NCI-H446 treated with DMSO at 0.1 percent for 48 hours (cell line): Measurements from ENCODE around the gene ATG2A.
"Not testable (repeated sequence)": the region's sequence is repeated elsewhere in the genome, so short reads cannot be mapped to it uniquely, and the experiment has no call there.

Experiments used
- DNase-seq: peaks from one replicate; lab custom pipeline; 2025; lab: John Stamatoyannopoulos, UW

The ATG2A gene

GRCh38 chr11:64854534-64855502, 62.2 kb downstream of the ATG2A start:
- DNase-seq = peak; percentile 54

DNA sequence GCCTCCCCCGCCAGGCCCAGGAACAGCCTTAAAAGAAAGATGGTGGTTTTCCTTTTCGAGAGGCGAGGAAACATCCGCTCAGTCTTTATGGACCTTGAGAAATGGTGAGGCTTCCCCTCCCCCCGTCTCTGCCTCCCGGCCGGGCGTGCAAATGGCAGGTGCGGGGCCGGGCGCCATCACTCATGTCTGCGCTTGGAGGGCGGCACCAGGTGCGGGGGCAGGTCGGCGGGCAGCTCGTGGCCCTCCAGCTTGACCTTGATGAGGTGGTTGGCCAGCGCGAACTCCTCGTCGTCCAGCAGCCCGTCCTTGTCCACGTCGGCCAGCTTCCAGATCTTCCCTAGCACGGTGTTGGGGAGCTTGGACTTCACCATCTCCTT, 62.9 kb downstream of the ATG2A start:
- DNase-seq = no peak

- DNase-seq = no peak
Observed at GRCh38 chr11:64853709-64854108, 63.3 kb downstream of the ATG2A start.

- no peak for DNase-seq
Observed at GRCh38 chr11:64852804-64853509, 64.1 kb downstream of the ATG2A start.

GRCh38 chr11:64851831-64852351, 65.1 kb downstream of the ATG2A start:
- no peak for DNase-seq

DNA sequence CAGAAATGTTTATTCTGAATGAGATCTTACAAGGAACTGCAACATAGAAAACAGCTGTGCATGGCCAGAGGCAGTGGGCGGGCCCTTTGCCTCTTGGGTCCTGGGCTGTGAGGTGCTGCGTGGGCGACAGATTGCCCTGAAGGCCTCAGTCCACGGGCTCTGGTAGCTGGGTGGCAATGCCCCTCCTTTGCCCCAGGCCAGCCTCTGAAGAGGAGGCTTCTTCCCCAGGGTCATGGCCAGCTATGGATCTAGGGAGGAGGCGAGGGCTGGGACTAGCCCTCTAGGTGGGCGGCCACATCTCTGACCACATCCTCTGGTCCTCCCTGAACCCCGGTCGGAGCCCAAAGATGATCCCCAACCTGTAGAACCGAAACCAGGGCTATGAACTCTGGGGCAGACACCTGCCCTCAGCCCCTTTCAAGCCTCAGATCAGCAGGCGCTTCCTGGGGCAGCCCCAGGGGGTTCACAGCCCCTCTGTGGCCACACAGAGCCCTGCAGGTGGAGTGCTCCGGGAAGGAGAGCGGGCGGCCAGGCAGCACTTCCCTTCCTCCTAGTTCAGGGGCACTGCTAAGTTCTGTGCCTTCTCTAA, 65.9 kb downstream of the ATG2A start:
- DNase-seq = no peak

DNA sequence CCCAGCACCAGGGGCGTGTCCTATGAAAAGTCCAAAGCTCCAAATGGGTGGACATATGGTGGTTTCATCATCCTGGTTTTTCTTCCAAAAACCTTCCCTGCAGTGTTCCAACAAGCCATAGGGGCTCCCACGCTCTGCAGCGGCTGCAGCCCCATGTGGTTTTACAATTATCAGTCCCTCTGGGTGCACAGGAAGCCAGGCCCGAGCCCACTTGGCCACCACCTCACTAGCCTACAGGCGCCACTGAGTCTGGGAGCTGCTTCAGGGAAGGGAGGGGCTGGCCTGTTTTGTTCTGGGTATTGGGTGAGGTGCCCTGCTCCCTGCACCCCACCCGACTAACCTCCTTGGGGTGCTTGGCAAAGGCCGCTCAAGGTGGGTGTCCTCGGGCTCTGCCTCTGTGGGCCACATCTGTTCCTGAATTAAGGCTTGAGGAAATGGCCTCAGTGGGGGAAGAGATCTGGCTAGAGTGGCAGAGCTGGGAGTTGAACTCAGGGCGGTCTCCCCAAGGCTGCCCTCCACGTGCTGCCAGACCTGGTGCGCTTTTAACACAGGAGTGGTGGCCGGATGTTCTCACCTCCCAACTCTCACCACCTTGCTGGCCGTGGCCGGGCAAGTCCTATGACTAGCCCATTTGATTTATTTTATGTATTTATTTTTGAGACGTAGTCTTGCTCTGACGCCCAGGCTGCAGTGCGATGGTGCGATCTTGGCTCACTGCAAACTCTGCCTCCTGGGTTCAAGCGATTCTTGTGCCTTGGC, 67.2 kb downstream of the ATG2A start:
- DNase-seq = peak; percentile 90

DNA sequence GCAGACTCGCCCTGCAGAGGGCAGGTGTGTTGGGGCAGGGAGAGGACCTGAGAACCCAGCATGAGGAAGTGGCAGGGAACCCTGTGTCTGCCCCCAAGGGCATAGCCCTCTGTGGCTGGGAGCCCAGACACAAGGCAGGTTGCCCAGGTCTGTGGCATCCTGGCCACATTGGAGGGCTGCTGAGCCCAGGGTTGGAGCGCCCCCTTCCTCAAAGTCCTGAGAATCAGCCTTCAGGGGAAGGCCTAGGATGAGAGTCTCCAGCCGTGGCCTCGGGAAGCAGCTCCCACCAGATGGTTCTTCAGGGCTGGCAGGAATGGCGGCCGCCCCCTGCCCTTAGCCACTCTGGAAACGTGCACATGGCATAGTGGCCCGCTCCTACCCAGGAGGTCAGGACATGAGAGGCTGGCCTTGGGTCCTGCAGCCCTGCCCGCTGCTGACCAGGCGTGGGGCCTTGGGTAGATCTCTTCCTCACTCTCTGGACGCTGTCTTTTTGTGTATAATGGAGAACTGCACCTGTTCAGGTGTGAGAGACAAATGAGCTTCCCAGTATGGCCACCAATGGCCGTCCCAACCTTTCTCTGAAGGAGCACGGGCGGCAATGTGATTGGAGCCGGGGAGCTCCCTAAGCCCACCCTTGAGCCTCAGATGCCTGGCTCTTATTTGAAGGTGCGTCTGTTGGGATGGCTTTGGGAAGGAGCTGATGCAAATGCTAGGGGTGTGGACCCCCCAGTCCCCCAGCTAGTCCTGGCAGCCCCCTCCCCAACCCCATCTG, 68.0 kb downstream of the ATG2A start:
- DNase-seq = peak; percentile 31

DNA sequence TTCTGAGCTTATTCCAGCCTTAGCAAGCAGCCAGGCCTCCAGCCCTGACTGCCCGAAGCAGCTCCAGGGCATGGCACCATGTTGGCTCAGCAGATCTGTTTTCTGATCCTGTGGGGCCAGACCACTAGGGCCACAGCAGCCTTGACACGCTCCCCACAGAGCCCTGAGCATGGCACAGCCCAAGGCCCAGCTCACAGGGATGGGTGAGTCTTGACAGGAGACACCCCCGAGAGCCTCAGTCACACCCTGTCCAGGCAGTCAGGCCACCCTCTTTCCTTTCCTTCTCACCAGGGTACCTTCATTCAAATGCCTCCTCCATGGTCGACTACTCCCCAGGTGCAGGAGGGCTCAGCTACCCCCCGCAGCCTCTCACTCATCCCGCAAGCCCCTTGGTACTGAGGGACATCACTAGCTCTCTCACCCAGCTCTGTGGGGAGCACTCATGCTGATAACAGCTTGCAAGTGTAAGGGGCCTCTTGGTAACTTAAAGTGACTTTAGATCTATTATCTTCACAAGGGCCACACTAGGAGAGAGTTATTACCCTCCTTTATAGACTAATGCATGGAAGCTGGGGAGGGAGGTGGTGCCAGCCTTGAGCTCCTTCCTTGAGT, 68.7 kb downstream of the ATG2A start:
- no peak for DNase-seq

- peak; percentile 80 for DNase-seq
Observed at GRCh38 chr11:64846998-64847666, 69.9 kb downstream of the ATG2A start.

DNA sequence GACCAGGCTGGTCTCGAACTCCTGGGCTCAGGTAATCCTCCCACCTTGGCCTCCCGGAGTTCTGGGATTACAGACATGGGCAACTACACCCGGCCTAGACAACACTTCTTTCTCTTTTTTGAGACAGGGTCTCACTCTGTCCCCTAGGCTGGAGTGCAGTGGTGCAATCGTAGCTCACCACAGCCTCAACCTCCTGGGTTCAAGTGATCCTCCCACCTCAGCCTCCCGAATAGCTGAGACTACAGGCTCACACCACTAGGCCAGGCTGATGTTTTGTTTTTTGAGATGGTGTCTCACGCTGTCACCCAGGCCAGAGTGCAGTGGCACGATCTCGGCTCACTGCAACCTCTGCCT, 71.3 kb downstream of the ATG2A start:
- not testable (repeated sequence) for DNase-seq

DNA sequence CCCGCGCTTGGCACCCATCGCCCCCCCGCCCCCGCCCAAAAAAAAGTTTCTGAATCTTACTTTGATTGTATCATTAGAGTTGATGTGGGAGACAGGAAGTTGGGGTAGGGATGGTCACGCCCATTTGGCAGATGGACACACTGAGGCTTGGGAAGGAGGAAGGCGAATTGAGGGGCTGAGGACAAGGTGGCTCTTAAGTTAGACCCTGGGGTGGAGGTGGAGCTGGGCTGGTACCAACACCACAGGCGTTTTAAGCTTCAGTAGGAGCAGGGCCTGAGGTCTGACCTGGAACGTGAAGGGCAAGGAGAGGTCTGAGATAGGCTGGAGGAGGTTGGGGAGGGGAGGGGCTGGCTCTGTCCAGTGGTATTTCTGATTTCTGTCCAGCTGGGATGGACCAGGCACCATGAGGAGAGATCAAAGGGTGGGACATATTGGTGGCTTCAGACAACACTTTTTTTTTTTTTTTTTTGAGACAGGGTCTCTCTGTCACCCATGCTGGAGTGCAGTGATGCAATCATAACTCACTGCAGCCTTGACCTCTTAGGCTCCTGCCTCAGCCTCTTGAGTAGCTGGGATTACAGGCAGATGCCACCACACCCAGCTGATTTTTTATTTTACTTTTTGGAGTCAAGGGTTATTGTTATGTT, 71.8 kb downstream of the ATG2A start:
- no peak for DNase-seq
